Measurements from ENCODE around the gene ZFPM1.

DNA sequence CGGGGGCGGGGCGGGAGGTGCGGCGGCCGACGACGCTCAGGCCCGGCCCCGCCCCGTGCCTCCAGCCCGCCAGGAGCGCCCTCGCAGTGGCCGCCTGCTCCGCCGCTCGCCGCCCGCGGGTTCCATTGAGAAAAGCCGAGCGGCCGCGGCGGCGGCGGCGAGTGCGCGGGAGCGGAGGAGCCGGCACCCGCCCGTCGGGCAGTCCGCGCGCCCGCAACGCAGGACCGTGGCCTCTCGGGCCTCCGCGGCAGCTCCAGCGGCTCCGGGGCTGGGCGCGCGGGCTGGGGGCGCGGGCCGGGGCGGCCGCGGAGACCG, at the start of gene ZFPM1:
- TF ChIP-seq, protein P1, sequence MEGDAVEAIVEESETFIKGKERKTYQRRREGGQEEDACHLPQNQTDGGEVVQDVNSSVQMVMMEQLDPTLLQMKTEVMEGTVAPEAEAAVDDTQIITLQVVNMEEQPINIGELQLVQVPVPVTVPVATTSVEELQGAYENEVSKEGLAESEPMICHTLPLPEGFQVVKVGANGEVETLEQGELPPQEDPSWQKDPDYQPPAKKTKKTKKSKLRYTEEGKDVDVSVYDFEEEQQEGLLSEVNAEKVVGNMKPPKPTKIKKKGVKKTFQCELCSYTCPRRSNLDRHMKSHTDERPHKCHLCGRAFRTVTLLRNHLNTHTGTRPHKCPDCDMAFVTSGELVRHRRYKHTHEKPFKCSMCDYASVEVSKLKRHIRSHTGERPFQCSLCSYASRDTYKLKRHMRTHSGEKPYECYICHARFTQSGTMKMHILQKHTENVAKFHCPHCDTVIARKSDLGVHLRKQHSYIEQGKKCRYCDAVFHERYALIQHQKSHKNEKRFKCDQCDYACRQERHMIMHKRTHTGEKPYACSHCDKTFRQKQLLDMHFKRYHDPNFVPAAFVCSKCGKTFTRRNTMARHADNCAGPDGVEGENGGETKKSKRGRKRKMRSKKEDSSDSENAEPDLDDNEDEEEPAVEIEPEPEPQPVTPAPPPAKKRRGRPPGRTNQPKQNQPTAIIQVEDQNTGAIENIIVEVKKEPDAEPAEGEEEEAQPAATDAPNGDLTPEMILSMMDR (IDR thresholded peaks at IDR 0.05), result no peak
- no peak for TF ChIP-seq POLR2AphosphoS5 (IDR thresholded peaks at IDR 0.05)
